ENCODE measurements around the gene CLN3. TPM values are rescaled to one million over a fixed set of nuclear protein-coding genes. Genes with fewer than 3 reads are reported as not detected.

Gene CLN3
- total and polyA plus RNA-seq, 2 of the 13 experiments (the other 11 are each of a cell fraction or from before 2014, with no cell fraction given): 23.4 to 46.8 TPM

DNA sequence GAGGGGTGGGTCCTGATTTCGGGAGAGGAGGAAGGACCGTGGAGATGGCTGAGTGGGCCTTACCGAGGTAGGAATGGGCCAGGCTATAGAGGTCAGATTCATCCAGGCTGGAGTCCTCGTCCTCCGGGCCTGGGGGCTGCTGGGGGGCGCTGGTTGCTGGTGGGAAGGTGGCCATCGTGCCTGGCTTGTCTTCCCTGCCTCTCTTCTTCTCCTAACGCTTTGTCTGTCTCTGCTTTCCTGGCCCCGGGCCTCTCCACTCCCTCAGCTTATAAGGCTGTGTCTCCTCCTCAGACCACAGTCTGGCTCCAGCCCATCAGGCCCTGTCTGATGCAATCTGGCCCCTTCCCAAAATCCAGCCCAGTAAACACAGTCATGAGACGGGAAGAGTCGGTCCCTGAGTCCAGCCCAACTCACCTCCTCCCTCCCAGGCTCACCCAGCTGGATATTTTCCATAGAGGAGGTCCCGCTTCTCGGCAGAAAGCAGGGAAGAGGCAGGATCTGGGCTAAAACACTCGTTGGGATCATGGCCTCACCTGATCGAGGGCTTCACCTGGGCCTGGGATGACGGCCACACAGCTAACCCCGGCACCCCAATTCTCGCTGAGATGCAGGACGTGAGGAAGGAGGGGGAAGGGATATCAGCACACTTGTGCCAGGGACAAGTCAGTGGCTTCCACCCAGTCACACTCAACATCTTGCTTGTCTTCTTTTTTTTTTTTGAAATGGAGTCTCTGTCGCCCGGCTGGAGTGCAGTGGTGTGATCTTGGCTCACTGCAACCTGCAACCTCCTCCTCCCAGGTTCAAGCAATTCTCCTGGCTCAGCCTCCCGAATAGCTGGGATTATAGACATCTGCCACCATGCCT is 47.1 kb upstream of the CLN3 start, which contains the start of gene NUPR1 (continued):
- TF ChIP-seq ARNT2 (CRISPR knock-in tag; IDR thresholded peaks at IDR 0.05; ENCODE audit: low read depth): no peak
- TF ChIP-seq, protein P1, sequence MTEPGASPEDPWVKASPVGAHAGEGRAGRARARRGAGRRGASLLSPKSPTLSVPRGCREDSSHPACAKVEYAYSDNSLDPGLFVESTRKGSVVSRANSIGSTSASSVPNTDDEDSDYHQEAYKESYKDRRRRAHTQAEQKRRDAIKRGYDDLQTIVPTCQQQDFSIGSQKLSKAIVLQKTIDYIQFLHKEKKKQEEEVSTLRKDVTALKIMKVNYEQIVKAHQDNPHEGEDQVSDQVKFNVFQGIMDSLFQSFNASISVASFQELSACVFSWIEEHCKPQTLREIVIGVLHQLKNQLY (CRISPR knock-in tag; IDR thresholded peaks at IDR 0.05): no peak
- TF ChIP-seq FOXK1 (CRISPR knock-in tag; IDR thresholded peaks at IDR 0.05; ENCODE audit: borderline replicate concordance, low read depth): peak; percentile 64; the same call in 1 of the 2 replicates
- peak; percentile 80; the same call in 1 of the 2 replicates for TF ChIP-seq DNMT3B (CRISPR knock-in tag; conservative IDR thresholded peaks at IDR 0.05)
- peak; percentile 9; the same call in 1 of the 2 replicates for TF ChIP-seq ZNF143 (CRISPR knock-in tag; IDR thresholded peaks at IDR 0.05)
- no peak for TF ChIP-seq IKZF4 (CRISPR knock-in tag; IDR thresholded peaks at IDR 0.05; ENCODE audit: borderline replicate concordance, low read depth, not compliant biosample characterization)
- TF ChIP-seq TEAD2 (CRISPR knock-in tag; IDR thresholded peaks at IDR 0.05): 0 out of 2 replicates have a peak, but pooled peaks have one; percentile 48
- peak; percentile 72; the same call in 1 of the 2 replicates for TF ChIP-seq ZNF230 (CRISPR knock-in tag; IDR thresholded peaks at IDR 0.05)
- TF ChIP-seq, protein P2, sequence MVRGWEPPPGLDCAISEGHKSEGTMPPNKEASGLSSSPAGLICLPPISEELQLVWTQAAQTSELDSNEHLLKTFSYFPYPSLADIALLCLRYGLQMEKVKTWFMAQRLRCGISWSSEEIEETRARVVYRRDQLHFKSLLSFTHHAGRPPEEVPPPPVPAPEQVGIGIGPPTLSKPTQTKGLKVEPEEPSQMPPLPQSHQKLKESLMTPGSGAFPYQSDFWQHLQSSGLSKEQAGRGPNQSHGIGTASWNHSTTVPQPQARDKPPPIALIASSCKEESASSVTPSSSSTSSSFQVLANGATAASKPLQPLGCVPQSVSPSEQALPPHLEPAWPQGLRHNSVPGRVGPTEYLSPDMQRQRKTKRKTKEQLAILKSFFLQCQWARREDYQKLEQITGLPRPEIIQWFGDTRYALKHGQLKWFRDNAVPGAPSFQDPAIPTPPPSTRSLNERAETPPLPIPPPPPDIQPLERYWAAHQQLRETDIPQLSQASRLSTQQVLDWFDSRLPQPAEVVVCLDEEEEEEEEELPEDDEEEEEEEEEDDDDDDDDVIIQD (CRISPR knock-in tag; IDR thresholded peaks at IDR 0.05; ENCODE audit: low read depth): no peak
- peak; percentile 57; the same call in 1 of the 2 replicates for TF ChIP-seq ZNF329 (CRISPR knock-in tag; IDR thresholded peaks at IDR 0.05; ENCODE audit: low read depth)
- TF ChIP-seq, protein P3, sequence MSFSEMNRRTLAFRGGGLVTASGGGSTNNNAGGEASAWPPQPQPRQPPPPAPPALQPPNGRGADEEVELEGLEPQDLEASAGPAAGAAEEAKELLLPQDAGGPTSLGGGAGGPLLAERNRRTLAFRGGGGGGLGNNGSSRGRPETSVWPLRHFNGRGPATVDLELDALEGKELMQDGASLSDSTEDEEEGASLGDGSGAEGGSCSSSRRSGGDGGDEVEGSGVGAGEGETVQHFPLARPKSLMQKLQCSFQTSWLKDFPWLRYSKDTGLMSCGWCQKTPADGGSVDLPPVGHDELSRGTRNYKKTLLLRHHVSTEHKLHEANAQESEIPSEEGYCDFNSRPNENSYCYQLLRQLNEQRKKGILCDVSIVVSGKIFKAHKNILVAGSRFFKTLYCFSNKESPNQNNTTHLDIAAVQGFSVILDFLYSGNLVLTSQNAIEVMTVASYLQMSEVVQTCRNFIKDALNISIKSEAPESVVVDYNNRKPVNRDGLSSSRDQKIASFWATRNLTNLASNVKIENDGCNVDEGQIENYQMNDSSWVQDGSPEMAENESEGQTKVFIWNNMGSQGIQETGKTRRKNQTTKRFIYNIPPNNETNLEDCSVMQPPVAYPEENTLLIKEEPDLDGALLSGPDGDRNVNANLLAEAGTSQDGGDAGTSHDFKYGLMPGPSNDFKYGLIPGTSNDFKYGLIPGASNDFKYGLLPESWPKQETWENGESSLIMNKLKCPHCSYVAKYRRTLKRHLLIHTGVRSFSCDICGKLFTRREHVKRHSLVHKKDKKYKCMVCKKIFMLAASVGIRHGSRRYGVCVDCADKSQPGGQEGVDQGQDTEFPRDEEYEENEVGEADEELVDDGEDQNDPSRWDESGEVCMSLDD (CRISPR knock-in tag; IDR thresholded peaks at IDR 0.05; ENCODE audit: borderline replicate concordance): peak; percentile 74; the same call in 1 of the 2 replicates
- no peak for TF ChIP-seq ZNF550 (CRISPR knock-in tag; IDR thresholded peaks at IDR 0.05; ENCODE audit: borderline replicate concordance)
- 0 out of 2 replicates have a peak, but pooled peaks have one; percentile 38 for TF ChIP-seq TBP (CRISPR knock-in tag; IDR thresholded peaks at IDR 0.05)
- TF ChIP-seq, protein P4, sequence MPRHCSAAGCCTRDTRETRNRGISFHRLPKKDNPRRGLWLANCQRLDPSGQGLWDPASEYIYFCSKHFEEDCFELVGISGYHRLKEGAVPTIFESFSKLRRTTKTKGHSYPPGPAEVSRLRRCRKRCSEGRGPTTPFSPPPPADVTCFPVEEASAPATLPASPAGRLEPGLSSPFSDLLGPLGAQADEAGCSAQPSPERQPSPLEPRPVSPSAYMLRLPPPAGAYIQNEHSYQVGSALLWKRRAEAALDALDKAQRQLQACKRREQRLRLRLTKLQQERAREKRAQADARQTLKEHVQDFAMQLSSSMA (CRISPR knock-in tag; IDR thresholded peaks at IDR 0.05): no peak
- TF ChIP-seq HES4 (CRISPR knock-in tag; IDR thresholded peaks at IDR 0.05; ENCODE audit: borderline replicate concordance): 0 out of 2 replicates have a peak, but pooled peaks have one; percentile 62
- TF ChIP-seq CEBPG (CRISPR knock-in tag; IDR thresholded peaks at IDR 0.05): peak; percentile 99
- peak; percentile 69 for TF ChIP-seq SAP130 (CRISPR knock-in tag; IDR thresholded peaks at IDR 0.05; ENCODE audit: low read depth)
- TF ChIP-seq, protein P5, sequence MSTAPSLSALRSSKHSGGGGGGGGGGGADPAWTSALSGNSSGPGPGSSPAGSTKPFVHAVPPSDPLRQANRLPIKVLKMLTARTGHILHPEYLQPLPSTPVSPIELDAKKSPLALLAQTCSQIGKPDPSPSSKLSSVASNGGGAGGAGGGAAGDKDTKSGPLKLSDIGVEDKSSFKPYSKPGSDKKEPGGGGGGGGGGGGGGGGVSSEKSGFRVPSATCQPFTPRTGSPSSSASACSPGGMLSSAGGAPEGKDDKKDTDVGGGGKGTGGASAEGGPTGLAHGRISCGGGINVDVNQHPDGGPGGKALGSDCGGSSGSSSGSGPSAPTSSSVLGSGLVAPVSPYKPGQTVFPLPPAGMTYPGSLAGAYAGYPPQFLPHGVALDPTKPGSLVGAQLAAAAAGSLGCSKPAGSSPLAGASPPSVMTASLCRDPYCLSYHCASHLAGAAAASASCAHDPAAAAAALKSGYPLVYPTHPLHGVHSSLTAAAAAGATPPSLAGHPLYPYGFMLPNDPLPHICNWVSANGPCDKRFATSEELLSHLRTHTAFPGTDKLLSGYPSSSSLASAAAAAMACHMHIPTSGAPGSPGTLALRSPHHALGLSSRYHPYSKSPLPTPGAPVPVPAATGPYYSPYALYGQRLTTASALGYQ (CRISPR knock-in tag; IDR thresholded peaks at IDR 0.05): 0 out of 2 replicates have a peak, but pooled peaks have one; percentile 18
- TF ChIP-seq, protein P6, sequence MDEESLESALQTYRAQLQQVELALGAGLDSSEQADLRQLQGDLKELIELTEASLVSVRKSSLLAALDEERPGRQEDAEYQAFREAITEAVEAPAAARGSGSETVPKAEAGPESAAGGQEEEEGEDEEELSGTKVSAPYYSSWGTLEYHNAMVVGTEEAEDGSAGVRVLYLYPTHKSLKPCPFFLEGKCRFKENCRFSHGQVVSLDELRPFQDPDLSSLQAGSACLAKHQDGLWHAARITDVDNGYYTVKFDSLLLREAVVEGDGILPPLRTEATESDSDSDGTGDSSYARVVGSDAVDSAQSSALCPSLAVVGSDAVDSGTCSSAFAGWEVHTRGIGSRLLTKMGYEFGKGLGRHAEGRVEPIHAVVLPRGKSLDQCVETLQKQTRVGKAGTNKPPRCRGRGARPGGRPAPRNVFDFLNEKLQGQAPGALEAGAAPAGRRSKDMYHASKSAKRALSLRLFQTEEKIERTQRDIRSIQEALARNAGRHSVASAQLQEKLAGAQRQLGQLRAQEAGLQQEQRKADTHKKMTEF (CRISPR knock-in tag; IDR thresholded peaks at IDR 0.05): peak; percentile 49; the same call in 1 of the 2 replicates

Data from HepG2 (cell line).